HG03025 (cell line): Measurements from ENCODE around the gene NTRK1.

Source experiments
- ATAC-seq: cut with Tn5 transposase; IDR thresholded peaks from one replicate; pipeline ENCODE4 v1.9.1; 2021; ENCODE audit warnings: mild to moderate bottlenecking, moderate library complexity; ENCODE audit not compliant: unreplicated experiment, low FRiP score

NTRK1 gene

GRCh38 chr1:156860628-156861423 is at the start of gene NTRK1:
Gene NTRK1 (plus strand): TSS chr1:156860865. CDS start chr1:156860935, 70 bp downstream.
- no peak for ATAC-seq

GRCh38 chr1:156811168-156811567 is 49.5 kb upstream of the NTRK1 start:
- no peak for ATAC-seq

- no peak for ATAC-seq
These were observed 48.2 kb upstream of the NTRK1 start for GRCh38 chr1:156812293-156812990.

GRCh38 chr1:156813298-156813697 is 47.4 kb upstream of the NTRK1 start:
- no peak for ATAC-seq

- ATAC-seq = no peak
These were observed 46.7 kb upstream of the NTRK1 start for GRCh38 chr1:156813750-156814570.

GRCh38 chr1:156814571-156815260 is 45.9 kb upstream of the NTRK1 start:
- ATAC-seq = no peak

- no peak for ATAC-seq
These were observed 45.3 kb upstream of the NTRK1 start for GRCh38 chr1:156815307-156815826.

GRCh38 chr1:156815961-156816422 is 44.7 kb upstream of the NTRK1 start:
- no peak for ATAC-seq

GRCh38 chr1:156816561-156817328 is 43.9 kb upstream of the NTRK1 start, which contains the start of gene SH2D2A:
Gene SH2D2A (minus strand): TSS chr1:156816848. CDS start chr1:156816708, 140 bp downstream.
- ATAC-seq = no peak

- no peak for ATAC-seq
These were observed 38.9 kb upstream of the NTRK1 start for GRCh38 chr1:156821801-156822200.

- no peak for ATAC-seq
These were observed 38.0 kb upstream of the NTRK1 start for GRCh38 chr1:156822680-156823079.

GRCh38 chr1:156823210-156823790 is 37.4 kb upstream of the NTRK1 start:
- ATAC-seq = no peak

- no peak for ATAC-seq
These were observed 34.0 kb upstream of the NTRK1 start for GRCh38 chr1:156826630-156827029.

GRCh38 chr1:156828400-156829124 is 32.1 kb upstream of the NTRK1 start:
- no peak for ATAC-seq

GRCh38 chr1:156832434-156832833 is 28.2 kb upstream of the NTRK1 start:
- no peak for ATAC-seq

GRCh38 chr1:156833603-156834002 is 27.1 kb upstream of the NTRK1 start:
- ATAC-seq = no peak

- no peak for ATAC-seq
These were observed 26.3 kb upstream of the NTRK1 start for GRCh38 chr1:156834322-156834721.

GRCh38 chr1:156836041-156836654 is 24.5 kb upstream of the NTRK1 start:
- no peak for ATAC-seq
